Endothelial cell of umbilical vein (primary cell): ENCODE results near the gene MED1.

Source experiments
- CTCF ChIP-seq, 2 donors: IDR thresholded peaks; 1 replicate in 1 of 2; 2 replicates in 1 of 2; pipeline ENCODE4 v1.5.1; 2011; ENCODE audit warnings: low read length in 2 of 2, mild to moderate bottlenecking in 2 of 2, moderate library complexity in 2 of 2, control low read depth in 1 of 2, inconsistent platforms in 1 of 2, low read depth in 1 of 2; ENCODE audit not compliant: insufficient read depth in 1 of 2; ENCODE audit errors: extremely low read depth in 1 of 2
- EZH2 ChIP-seq: IDR thresholded peaks from 2 replicates; pipeline ENCODE4 v1.6.1; 2012; ENCODE audit warnings: borderline replicate concordance, low read depth, mild to moderate bottlenecking, moderate library complexity, low read length, inconsistent platforms; ENCODE audit not compliant: severe bottlenecking
- FOS ChIP-seq: IDR thresholded peaks from 2 replicates; pipeline ENCODE4 v1.6.1; 2011; ENCODE audit warnings: mild to moderate bottlenecking, low read length, moderate library complexity, borderline replicate concordance; ENCODE audit not compliant: insufficient read depth
- GATA2 ChIP-seq: IDR thresholded peaks from 2 replicates; pipeline ENCODE4 v1.7.0; 2011; ENCODE audit warnings: low read depth, mild to moderate bottlenecking, moderate library complexity, mixed read lengths, low read length; ENCODE audit not compliant: insufficient read length, insufficient read depth
- JUN ChIP-seq: IDR thresholded peaks from 2 replicates; pipeline ENCODE4 v1.6.1; 2011; ENCODE audit warnings: borderline replicate concordance, low read depth; ENCODE audit not compliant: insufficient read length, insufficient read depth
- MAX ChIP-seq: IDR thresholded peaks from 2 replicates; pipeline ENCODE4 v1.6.1; 2011; ENCODE audit not compliant: insufficient read depth, insufficient read length
- MYC ChIP-seq: IDR thresholded peaks from one replicate; pipeline ENCODE4 v1.6.1; 2011; ENCODE audit warnings: mild to moderate bottlenecking, low read depth, low read length
- POLR2A ChIP-seq: IDR thresholded peaks from 2 replicates; pipeline ENCODE4 v1.6.1; 2012; ENCODE audit warnings: low read depth, mild to moderate bottlenecking, control low read depth, low read length
- POLR2AphosphoS5 ChIP-seq: IDR thresholded peaks from 2 replicates; pipeline ENCODE4 v1.6.1; 2012; ENCODE audit warnings: low read depth, mild to moderate bottlenecking, control low read depth, low read length, moderate library complexity; ENCODE audit not compliant: insufficient read depth

- TF ChIP-seq CTCF (IDR thresholded peaks at IDR 0.05; ENCODE audit: extremely low read depth in 1 of 2, insufficient read depth in 1 of 2, low read depth in 1 of 2, low read length in 2 of 2) (no peak), POLR2A (no peak), FOS (no peak), POLR2AphosphoS5 (no peak), EZH2 (no peak), MAX (no peak), MYC (no peak), JUN (no peak), GATA2 (no peak)
Observed at GRCh38 chr17:39357488-39357887, 93.6 kb downstream of the MED1 start.
